Stimulated activated CD8-positive, alpha-beta memory T cell treated with anti-CD3 and anti-CD28 coated beads, Interleukin-12 subunit alpha, Interleukin-12 subunit beta, amount 100 ng/mL, for 24 hours (primary cell): Measurements from ENCODE around the gene TMEM225B.
"Not testable (repeated sequence)": the region's sequence is repeated elsewhere in the genome, so short reads cannot be mapped to it uniquely, and the experiment has no call there.

Source experiments
- DNase-seq: peaks from one replicate; pipeline ENCODE4 v3.0.0-alpha.2; 2020; ENCODE audit errors: extremely low read depth

Gene TMEM225B

DNA sequence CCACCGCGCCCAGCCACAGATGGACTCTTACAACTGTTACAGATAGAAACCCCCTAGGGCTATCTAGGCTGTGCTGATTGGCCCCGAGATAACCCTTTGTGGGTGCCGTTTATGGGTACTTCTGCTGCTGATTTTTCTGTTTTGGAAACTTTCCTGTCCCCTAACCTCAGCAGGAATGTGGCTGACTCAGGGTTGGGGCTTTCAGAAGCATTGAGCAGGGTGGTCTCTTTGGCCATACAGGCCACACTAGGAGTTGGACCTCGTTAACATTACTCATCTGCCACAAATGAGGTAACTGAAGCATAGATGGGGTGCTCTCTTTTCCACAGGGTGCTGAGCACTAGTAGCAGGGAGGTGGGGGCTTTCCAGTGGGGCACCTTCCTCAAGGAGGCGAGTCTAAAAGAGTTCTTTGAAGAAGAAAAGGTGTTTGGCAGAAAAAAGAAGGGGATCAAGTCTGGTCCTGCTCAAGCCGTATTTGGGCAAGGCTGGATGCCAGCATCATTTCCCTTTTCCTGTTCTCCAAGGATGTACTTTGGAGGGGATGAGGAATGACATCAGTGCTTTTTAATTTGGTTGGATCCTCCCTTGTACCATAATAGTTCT lies 25.1 kb downstream of the TMEM225B start:
- DNase-seq = no peak

DNA sequence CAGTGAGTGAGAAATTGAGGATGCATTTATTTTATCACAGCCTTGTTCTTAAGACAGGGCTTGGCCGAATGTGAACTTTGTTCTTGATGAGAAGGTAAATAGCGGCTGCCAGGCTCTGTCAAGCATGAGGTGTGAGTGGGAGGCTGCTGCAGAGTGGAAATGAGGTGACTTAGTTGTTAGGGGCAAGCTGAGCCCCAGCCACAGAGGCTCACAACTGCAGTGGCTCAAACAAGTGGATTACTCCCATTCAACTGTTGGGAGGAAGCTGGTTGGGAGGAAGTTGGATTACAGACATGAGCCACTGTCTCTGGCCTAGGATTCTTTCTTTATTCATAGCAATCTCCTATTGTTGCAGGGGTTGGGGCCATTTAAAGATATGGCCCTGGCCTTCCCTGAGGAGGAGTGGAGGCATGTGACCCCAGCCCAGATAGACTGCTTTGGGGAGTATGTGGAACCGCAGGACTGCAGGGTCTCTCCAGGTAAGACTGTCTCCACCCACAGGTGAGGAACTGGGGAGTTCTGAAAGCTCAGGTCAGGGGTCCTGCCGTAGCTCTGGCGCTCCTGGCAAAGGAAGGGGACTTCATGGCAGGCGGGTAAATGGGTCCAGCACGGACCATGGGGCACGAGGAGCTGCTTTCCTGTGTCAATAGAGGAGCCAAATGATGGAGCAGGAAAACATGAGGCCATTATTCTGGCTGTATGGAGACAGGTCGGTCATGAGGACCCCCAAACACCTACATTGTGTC lies 25.8 kb downstream of the TMEM225B start:
- no peak for DNase-seq

DNA sequence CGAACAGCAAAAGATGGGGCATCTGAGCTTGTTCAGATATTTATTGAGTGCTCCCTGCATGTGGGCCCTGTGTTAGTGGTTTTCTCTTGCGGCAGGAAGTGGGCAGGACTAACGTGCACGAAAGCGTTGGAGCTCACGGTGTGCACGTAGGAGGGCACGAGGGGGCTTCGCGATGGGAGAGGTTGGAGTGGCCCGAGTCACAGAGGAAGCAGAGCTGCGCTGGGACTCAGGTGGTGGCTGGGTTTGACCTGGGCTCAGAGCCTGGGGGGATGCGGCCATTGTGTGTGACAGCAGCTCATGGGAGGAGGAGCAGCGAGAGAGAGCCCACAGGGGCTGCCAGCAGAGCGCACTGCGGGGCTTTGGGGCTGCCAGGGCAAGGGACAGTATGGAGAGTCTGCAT lies 26.4 kb downstream of the TMEM225B start:
- no peak for DNase-seq

DNA sequence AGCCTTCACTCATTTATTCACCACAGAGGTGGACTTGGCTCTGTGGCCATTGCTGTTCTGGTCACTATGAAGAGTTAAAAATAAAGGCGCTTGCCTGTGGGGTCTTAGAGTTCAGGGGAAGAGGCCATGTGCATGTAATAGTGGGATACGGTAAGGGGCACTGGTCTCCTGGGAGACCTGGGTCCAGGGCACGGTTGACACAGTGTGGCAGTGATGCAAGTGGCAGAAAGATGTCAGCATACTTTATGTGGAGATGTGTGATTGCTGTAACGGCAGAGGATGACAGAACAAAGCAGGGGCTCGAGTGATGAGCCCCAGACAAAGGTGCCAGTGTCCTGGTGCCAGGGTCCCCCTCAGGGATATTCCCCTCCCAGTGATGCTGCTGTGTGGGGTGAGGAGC lies 27.3 kb downstream of the TMEM225B start:
- DNase-seq = no peak

DNA sequence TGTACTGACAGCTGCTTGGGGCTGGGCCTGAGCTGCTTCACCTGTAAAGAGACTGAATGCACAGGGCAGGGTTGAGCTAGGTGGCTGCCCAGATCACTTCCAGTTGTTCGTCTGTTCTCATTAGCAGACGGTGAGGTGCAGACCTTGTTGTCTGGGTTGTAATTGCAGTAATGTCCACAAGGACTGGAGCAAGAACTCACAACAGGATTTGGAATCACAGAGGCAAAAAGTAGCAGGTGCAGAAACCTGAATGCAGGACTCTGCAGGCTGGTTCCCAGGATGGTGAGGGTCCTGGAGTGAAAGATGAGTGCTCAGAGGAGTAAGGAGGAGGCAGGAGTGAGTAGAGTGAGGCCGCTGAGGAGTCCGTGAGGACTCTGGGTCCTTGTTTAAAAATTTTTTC lies 27.9 kb downstream of the TMEM225B start:
- DNase-seq = no peak

DNA sequence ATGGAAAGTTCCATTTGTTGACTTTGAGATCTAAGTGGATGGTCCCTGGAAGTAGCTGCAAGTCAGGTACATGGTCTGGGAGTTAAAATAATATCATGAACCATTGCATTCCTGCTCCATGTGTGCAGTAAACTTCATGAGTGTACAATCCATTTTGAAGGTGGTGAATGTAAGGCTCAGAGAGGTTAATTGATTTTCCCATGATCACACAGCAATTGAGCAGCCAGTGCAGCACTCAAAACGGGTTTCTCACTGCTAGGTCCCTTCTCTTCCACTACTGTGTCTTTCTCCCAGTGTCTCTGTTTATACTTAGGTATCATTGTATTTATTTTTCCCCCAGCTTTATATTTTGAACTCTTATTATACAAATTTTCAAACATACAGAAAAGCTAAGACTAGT lies 28.6 kb downstream of the TMEM225B start:
- DNase-seq = no peak

DNA sequence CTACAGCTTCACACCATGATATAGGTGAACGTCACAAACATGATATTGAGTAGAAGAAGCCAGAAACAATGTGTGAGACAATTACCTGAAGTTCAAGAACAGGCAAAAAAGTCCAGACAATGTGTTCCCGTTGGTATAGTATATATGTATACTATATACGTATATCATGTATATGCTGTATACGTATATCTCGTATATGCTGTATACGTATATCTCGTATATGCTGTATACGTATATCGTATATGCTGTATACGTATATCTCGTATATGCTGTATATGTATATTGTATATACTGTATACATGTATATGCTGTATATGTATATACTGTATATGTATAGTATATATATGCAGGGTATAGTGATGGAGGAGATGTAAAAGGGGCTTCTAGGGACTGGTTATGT lies 29.4 kb downstream of the TMEM225B start:
- no peak for DNase-seq

DNA sequence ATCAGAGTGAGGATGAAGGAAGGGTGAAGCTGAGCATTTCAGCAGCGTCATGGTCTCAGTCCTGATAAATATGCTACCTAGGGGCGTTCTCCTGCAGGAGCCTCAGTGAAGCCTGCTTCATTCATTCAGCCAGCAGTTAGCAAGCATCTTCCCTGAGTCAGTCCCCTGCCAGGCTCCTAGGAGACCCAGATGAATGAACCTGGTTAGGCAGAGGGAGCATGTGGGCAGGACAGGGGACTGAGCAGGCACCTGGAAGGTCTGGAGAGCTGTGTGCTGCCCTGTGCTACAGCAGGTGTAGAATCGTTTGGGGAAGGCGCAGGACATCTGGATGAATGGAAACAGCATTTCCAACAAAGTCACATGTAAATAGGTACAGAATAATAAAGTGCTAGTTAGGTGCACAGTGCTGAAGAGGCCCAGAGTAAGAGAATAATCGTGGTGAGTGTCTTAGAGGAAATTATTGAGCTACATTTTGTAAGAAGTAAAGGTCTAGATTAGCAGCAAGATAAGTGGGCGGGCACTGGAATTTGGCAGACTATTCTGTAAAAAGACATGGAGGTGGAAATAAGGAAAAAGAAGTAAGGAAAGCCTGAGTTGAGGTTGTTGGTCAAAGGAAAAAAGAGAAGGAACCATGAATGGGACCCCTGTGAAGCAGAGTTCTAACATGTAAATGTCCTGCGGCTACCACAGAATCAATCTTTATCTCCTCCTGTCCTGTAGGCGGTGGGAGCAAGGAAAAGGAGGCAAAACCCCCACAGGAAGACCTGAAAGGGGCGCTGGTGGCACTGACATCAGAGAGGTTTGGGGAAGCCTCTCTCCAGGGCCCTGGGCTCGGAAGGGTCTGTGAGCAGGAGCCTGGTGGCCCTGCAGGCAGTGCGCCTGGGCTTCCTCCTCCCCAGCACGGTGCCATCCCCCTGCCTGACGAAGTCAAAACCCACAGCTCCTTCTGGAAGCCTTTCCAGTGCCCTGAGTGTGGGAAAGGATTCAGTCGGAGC lies 30.7 kb downstream of the TMEM225B start:
- DNase-seq = no peak

DNA sequence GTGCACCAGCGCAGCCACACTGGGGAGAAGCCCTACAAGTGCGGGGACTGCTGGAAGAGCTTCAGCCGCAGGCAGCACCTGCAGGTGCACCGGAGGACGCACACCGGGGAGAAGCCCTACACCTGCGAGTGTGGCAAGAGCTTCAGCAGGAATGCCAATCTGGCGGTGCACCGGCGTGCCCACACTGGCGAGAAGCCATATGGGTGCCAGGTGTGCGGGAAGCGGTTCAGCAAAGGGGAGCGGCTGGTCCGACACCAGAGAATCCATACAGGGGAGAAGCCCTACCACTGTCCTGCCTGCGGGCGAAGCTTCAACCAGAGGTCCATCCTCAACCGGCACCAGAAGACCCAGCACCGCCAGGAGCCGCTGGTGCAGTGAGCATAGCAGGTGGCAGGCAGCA lies 31.6 kb downstream of the TMEM225B start:
- DNase-seq = no peak

DNA sequence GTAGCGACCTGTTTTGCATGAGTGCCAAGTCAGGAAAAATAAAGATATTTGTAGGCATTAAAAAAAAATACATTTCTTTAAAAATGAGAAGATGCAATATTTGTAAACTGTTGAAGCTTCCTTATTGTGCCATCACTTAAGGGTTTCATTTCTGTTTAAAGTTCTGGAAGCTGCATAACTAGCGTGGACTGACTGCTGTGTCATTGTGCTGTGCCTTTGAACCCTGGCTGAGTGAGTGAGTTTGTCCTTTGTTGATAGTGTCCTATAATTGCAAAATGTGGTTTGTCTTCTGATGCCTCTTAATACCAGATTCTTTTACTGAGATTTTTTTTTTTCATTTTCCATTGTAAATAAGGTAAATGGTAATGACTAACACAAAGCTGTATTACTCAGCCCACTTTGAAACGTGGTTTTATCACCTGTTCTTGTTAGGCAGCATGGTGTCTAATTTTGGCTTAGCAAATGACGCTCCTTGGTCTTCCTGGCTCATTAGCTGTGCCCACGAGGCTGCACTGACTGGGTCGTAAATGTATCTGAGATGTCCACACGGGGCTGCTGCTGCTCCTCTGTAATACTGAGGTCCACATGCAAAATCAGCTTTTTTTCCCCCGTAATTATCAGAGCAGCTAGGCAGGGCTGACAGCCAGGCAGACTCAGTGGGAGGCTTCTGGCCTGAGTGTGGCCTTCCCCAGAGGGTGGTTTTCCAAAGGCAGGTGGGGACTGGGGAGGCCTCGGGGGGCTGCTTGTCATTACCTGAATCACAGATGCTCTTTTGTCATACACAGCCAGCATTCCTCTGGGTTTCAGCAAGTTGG lies 33.4 kb downstream of the TMEM225B start:
- no peak for DNase-seq

DNA sequence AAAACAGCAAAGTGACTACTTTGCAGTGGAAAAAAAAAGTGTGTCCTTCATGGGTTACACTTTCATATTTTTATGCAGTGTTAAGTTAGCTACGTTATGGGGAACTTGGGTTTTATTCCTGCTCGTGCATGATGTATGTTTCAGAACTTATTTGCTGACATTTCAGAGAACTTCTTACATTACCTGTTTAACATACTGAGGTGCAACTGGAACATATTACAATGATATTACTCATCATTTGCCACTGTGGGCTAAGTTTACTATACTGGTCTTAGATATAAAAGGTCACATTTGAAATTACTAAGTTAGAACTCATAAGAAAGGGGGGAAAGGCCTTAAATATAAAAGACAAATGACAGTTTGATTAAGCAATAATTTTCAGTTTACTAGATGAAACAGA lies 39.3 kb downstream of the TMEM225B start:
- DNase-seq = not testable (repeated sequence)

DNA sequence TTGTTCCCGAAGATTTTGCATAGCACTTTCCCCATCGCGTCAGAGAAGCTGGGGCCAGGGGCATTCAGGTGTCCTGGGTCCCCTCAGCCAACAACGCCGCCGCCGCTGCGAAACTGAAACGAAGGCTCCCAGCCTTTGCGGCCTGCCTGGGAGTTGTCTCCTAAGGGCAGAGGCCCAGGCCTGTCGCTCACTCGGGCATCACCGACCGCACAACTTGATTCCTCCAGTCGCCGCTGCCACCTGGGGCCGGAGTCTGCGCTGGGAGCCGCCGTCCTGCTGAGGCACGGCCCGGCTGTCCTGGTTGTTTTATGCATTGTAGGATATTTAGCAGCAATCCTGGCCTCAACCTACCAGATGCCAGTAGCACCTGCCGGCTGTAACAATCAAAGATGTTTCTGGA lies 40.7 kb downstream of the TMEM225B start:
- DNase-seq = no peak

DNA sequence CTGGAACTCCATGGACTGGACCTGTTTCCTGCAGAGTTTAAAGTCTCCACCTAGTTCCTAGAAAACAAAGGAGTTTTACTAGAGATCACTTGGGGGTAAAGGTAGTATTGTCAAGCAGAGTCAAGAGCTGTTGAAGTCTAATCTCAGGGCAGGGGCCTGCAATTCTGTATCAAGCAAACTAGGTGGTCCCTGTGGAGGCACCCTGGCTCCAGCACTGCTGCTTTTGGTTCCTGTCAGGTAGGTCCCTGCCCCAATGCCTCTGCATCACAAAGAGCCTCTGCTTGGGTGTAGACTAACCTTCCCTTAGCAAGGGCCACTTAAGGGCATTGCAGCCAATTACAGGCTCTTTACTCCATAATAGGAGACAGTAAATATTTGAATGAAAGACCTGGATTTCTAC lies 41.2 kb downstream of the TMEM225B start:
- no peak for DNase-seq

DNA sequence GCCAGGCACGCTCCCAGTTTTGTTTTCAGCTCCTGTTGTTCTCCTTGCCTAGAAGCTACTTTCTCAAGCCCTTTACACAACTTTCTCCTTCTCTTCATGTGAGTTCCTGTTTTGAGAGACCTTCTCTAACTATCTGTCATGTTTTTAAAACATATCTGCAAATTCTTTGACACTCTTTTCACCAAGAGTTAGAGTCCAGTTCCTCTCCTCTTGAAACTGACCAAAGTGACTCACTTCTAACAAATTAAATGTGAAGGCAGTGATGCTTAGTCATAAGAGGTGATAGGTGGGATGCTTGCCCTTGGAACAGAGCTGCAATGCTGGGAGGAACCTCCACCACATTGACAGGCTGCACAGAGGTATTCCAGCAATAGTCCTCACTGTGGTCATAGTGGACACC lies 44.0 kb downstream of the TMEM225B start:
- no peak for DNase-seq

DNA sequence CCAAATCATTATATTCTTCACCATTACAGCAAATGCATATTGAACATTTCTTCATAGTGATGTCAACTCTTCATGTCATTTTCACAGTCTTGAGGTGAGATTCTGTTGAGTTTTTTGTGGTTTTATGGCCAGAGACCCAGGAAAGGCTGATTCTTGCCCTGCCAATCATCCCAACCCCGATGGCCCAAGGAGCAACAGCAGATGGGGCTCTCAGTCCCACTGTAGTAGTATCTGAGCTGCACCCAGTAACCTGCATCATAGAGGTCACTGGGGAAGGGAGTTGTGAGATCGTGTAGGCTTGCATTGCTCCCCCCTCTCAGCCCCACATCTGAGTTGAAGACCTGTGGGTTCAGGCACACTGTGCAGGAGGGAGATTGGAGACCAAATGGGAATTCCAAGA lies 45.4 kb downstream of the TMEM225B start:
- DNase-seq = no peak

DNA sequence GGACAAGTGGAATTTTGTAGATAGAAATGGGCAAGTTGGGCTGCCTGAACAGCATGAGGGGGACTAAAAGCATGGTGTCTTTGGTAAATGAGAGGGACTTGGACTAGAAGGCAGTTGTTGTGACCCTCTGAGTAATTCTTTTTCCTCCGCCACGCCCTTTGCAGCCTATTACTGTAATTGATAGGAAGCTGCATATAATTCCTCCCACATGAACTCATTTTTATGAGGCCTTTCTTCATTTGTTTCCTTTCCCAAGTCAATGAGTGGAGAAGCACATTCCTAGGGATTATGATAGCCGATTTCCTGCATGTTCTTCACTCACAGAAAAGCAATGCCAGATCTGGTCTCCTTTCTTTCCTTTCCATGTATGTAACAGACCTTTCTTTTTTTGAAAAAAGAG lies 46.4 kb downstream of the TMEM225B start:
- DNase-seq = no peak

DNA sequence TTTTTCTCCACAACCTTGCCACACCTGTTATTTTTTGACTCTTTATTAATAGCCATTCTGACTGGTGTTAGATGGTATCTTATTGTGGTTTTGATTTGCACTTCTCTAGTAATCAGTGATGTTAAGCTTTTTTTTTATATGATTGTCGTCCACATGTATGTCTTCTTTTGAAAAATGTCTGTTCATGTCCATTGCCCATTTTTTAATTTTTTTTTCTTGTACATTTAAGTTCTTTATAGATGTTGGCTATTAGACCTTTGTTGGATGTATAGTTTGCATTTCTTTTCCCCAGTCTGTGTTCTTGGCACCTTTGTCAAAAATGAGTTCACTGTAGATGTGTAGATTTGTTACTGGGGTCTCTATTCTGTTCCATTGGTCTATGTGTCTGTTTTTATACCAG lies 47.5 kb downstream of the TMEM225B start:
- DNase-seq = no peak

DNA sequence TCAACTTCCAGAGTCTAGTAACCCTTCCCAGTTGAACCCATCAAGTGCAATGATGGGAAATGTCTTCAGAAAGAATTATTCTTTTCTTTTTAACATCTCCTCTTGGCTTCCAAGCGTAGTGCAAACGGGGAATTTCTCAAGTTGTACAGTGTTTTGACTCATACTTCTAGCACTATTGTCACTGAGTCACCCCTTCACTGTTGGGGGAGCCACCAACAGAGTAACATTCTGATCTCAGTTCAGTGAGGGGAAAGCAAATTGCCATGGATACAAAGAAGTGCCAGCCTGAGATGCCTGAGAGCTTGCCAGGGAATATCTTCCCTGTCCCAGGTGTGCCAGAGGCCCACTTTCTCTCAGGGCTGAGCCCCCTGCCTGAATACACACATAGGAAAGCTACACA lies 50.8 kb downstream of the TMEM225B start:
- no peak for DNase-seq

DNA sequence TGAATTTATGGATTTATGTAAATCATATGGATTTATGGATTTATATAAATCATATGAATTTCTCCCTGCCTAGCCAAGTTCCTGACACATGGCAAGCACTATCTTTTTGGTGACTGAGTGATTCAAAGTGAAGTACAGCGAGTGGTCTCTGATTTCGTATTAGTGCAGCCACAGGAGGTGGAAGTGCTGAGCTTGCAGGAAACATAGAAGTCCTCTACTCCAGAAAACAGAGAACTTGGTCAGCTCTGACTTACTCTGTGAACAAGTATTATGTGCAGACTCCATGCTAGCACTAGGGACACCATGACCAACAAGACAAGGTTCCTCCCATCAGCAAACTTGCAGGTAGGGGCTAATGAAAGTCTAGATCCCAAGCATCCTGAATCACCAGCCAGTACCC lies 53.2 kb downstream of the TMEM225B start:
- DNase-seq = no peak

DNA sequence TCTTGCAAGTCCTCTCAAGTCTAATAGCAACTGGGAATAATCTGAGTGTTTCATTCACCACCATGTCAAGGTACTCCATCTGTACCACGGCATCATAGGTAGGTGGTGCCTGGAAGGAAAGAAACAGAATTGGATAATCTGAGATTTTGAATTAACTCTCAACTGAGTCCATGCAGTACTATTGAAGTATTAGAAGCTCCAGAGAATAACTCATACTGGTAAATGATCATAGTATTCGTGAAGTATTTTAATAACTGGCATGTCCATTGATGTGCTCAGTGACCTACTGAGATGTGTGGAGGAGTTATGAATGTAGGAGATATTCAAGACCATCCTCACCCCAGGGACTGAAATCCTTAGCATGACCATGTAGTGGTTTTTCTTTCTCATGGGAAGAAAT lies 54.6 kb downstream of the TMEM225B start:
- DNase-seq = no peak

DNA sequence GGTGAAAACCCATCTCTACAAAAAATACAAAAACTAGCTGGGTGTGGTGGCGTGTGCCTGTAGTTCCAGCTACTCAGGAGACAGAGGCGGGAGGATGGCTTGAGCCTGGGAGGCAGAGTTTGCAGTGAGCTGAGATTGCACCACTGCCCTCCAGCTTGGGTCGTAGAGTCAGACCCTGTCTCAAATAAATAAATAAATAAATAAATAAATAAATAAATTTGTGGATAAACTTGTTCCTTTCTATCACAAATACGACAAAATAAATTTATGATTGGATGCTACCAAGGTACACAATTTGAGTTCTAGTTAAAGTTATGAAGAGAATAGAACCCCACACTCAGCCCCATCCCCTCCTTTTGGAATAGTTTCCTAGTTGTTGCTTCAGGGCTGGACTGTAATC lies 55.2 kb downstream of the TMEM225B start:
- not testable (repeated sequence) for DNase-seq

DNA sequence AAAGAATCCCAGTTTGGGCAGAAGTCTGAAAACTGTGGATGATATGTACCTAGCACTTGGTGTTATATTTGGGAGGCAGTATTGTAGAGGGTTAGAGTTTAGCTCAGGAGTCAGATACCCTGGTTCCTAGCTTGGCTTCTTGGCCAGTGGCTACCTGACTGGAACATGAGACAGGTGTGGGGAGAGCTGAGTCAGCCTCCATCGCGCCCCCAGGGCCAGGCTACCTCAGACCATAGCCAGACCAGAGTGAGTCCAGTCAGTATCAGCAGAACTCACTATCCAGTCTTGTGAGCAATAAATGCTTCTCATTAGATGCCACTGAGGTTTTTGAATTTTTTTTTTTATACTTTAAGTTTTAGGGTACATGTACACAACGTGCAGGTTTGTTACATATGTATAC lies 55.7 kb downstream of the TMEM225B start:
- no peak for DNase-seq
